GM19395 (cell line): ENCODE results near the gene RBM47.

ENCODE experiments used
- ATAC-seq: cut with Tn5 transposase; IDR thresholded peaks from one replicate; pipeline ENCODE4 v1.9.1; 2021; ENCODE audit warnings: mild to moderate bottlenecking, moderate library complexity; ENCODE audit not compliant: unreplicated experiment

Gene RBM47

GRCh38 chr4:40592034-40592433 is 37.6 kb downstream of the RBM47 start:
- ATAC-seq = no peak

- no peak for ATAC-seq
Measured at GRCh38 chr4:40587826-40588225, 41.8 kb downstream of the RBM47 start.

GRCh38 chr4:40587351-40587750 is 42.3 kb downstream of the RBM47 start:
- no peak for ATAC-seq

GRCh38 chr4:40586729-40587128 is 42.9 kb downstream of the RBM47 start:
- no peak for ATAC-seq

GRCh38 chr4:40586034-40586433 is 43.6 kb downstream of the RBM47 start:
- no peak for ATAC-seq

- ATAC-seq = no peak
Measured at GRCh38 chr4:40585201-40585799, 44.4 kb downstream of the RBM47 start.

GRCh38 chr4:40584517-40585141 is 45.0 kb downstream of the RBM47 start:
- ATAC-seq = no peak

GRCh38 chr4:40583850-40584439 is 45.7 kb downstream of the RBM47 start:
- no peak for ATAC-seq

- ATAC-seq = no peak
Measured at GRCh38 chr4:40582413-40582812, 47.3 kb downstream of the RBM47 start.

GRCh38 chr4:40581254-40582140 is 48.2 kb downstream of the RBM47 start:
- no peak for ATAC-seq

GRCh38 chr4:40579983-40580382 is 49.7 kb downstream of the RBM47 start:
- no peak for ATAC-seq

- ATAC-seq = no peak
Measured at GRCh38 chr4:40577588-40578253, 51.9 kb downstream of the RBM47 start.

- ATAC-seq = peak; percentile 71
Measured at GRCh38 chr4:40576651-40577480, 52.8 kb downstream of the RBM47 start.

- no peak for ATAC-seq
Measured at GRCh38 chr4:40575846-40576245, 53.8 kb downstream of the RBM47 start.

GRCh38 chr4:40573593-40574311 is 55.9 kb downstream of the RBM47 start:
- ATAC-seq = no peak

- ATAC-seq = no peak
Measured at GRCh38 chr4:40572692-40573310, 56.9 kb downstream of the RBM47 start.

- no peak for ATAC-seq
Measured at GRCh38 chr4:40571208-40571607, 58.5 kb downstream of the RBM47 start.

GRCh38 chr4:40570348-40571077 is 59.2 kb downstream of the RBM47 start:
- no peak for ATAC-seq
